Stimulated activated naive CD8-positive, alpha-beta T cell treated with anti-CD3 and anti-CD28 coated beads, Interleukin-15, Interleukin-2, amounts not matched to agents 100 ng/mL and 50 ng/mL, for 24 hours (primary cell): ENCODE measurements around the gene MRRF.
"Not testable (repeated sequence)": the region's sequence is repeated elsewhere in the genome, so short reads cannot be mapped to it uniquely, and the experiment has no call there.

Experiments used
- H3K27ac Mint-ChIP-seq: one replicate; pipeline ENCODE4 v1.8.0; 2021; ENCODE audit warnings: mild to moderate bottlenecking, mixed read lengths
- H3K27me3 Mint-ChIP-seq: one replicate; pipeline ENCODE4 v1.8.0; 2021; ENCODE audit warnings: mixed read lengths
- H3K36me3 Mint-ChIP-seq: one replicate; pipeline ENCODE4 v1.8.0; 2021; ENCODE audit warnings: low read depth, mixed read lengths
- H3K4me1 Mint-ChIP-seq: one replicate; pipeline ENCODE4 v1.8.0; 2021; ENCODE audit warnings: low read depth, mixed read lengths
- H3K4me3 Mint-ChIP-seq: one replicate; pipeline ENCODE4 v1.8.0; 2021; ENCODE audit warnings: mild to moderate bottlenecking, mixed read lengths
- H3K9me3 Mint-ChIP-seq: one replicate; pipeline ENCODE4 v1.8.0; 2021; ENCODE audit warnings: mixed read lengths

The MRRF gene

DNA sequence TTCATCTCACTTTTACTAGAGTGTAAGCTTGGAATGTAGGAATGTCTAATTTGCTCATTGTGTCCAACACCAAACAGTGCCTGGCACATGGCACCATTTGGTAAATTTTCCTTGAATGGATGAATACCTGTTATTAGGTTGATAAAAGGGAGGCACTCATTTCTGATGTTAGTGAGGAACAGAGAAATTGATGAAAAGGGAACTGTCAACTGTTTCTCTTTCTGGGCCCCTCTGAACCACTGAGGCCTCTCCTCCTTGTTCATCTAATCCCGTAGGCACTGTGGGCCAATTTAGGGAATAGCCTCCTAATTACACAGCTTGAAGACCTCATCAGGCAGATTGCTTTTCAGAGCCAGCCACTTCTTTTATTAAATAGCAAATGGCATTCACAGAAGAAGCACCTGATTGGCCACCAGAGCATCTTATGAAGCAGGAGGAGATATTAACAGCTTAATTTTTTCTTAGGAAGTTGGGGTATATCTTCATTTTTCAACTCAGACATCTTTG is 22.6 kb downstream of the MRRF start:
- peaks cover 10% of the 10 kb centered on the region for H3K4me1 Mint-ChIP-seq
- H3K4me3 Mint-ChIP-seq: no peak overlapping the region
- peaks cover 78% of the 10 kb centered on the region for H3K36me3 Mint-ChIP-seq
- no peak overlapping the region for H3K27ac Mint-ChIP-seq
- no peaks in the 10 kb centered on the region for H3K27me3 Mint-ChIP-seq
- no peaks in the 10 kb centered on the region for H3K9me3 Mint-ChIP-seq

DNA sequence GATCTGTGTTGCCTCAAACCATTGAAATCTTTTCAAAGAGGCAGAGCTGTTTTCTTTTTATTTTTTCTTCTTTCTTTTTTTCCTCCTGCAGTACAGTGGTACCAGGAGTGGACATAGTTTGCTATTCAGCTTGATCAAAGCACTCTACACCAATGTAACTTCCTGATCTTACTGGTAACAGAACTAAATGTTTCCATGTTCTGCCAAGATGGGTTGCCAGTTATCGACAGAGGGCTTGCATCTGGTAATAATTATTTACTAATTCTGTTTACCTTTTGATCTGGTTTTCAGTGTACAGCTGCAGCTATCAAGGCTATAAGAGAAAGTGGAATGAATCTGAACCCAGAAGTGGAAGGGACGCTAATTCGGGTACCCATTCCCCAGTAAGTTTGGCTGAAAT is 26.8 kb downstream of the MRRF start:
- Mint-ChIP-seq H3K9me3 (no peaks in the 10 kb centered on the region), H3K4me1 (peaks cover 10% of the 10 kb centered on the region), H3K27ac (no peak overlapping the region), H3K4me3 (no peak overlapping the region), H3K36me3 (peaks cover 89% of the 10 kb centered on the region), H3K27me3 (no peaks in the 10 kb centered on the region)

DNA sequence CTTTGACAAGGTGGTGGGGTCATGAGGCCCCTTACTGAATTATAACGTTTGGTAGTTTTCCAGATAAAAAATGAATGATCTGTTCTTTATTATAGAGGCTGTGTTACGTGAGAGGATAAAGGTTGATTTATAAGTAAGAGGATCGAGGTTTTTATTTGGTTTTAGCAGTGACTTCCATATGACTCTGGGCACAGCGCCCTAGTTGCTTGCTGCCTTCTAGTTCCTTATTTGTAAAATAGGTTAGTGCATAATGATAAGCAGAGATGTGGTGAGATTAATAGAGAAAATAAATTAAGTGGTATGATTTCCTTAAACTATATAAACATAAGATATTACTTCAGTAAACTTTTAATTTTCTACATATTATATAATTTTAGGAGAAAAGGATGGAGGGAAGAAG is 29.8 kb downstream of the MRRF start:
- no peak overlapping the region for H3K4me3 Mint-ChIP-seq
- H3K27me3 Mint-ChIP-seq: no peaks in the 10 kb centered on the region
- no peaks in the 10 kb centered on the region for H3K9me3 Mint-ChIP-seq
- H3K36me3 Mint-ChIP-seq: peaks cover 79% of the 10 kb centered on the region
- H3K27ac Mint-ChIP-seq: no peak overlapping the region
- H3K4me1 Mint-ChIP-seq: peaks cover 4% of the 10 kb centered on the region

DNA sequence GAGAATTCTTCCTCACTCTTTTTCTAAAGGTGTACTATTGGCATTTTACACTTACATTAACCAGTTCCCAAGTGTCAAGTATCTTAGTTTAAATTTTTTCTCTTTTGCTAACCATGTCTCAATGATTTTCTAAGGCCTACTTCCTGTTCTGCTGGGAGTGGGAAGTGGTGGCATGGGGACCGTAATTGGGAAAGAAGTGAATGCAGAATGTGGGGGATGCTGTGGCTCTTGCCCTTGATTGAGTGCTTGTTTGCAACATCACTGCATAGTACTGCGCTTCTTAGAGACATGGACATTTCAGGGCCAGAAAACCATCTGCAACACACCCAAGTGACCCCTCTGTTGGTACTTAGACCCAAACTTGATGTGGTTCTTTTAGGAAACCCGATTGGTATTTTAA is 32.8 kb downstream of the MRRF start:
- peaks cover 75% of the 10 kb centered on the region for H3K36me3 Mint-ChIP-seq
- H3K27ac Mint-ChIP-seq: no peak overlapping the region
- H3K9me3 Mint-ChIP-seq: no peaks in the 10 kb centered on the region
- H3K27me3 Mint-ChIP-seq: no peaks in the 10 kb centered on the region
- no peaks in the 10 kb centered on the region for H3K4me1 Mint-ChIP-seq
- H3K4me3 Mint-ChIP-seq: no peak overlapping the region

DNA sequence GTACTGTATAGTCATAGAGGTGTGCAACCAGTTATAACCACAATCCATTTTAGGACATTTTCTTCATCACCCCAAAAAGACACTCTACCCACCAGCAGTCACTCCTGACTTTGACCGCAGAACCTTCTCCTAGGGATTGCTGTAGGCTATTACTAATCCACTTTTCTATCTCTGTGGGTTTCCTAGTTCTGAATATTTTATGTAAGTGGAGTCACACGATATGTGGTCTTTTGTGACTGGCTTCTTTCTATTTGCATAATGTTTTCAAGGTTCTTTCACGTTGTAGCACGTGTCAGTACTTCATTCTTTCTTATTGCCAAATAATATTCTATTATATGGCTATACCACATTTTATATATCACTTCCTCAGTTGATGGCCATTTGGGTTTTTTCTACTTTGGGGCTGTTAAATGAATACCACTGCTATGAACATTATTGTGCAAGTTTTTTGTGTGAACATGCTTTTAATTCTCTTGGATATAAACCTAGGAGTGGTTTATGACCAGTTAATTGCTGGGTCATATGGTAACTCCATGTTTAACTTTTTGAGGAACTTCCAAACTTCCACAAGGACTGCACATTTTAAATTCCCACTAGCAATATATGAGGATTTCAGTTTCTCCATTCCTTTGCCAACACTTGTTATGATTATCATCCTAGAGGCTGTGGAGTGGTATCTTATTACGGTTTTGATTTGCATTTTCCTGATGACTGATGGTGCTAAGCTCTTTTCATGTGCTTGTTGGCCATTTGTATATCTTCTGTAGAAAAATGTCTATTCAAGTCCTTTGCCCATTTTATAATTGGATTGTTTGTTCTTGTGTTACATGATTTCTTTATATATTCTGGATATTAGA is 37.8 kb downstream of the MRRF start:
- peaks cover 64% of the 10 kb centered on the region for H3K36me3 Mint-ChIP-seq
- H3K27me3 Mint-ChIP-seq: no peaks in the 10 kb centered on the region
- H3K9me3 Mint-ChIP-seq: no peaks in the 10 kb centered on the region
- H3K27ac Mint-ChIP-seq: no peak overlapping the region
- H3K4me1 Mint-ChIP-seq: no peaks in the 10 kb centered on the region
- H3K4me3 Mint-ChIP-seq: no peak overlapping the region

DNA sequence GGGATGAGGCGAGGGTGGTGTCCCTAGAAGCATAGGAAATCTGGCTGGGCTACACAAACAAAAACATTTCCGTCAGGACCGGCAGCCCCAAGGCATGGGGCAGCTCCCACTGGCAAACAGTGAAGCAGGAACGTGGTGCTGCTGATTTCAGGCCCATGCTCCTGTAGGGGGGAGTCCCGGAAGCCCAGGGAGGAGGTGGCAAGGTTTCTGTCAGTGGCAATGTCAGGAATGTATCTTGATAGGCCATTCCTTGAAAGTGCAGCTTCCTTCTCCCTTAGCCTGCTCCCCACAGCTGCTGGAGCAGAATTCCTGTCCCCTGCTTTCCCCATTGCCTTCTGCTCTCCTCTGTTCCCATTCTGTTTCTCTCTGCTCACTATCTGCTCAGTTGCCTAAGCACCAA is 42.4 kb downstream of the MRRF start:
- peaks cover 58% of the 10 kb centered on the region for H3K36me3 Mint-ChIP-seq
- no peak overlapping the region for H3K27ac Mint-ChIP-seq
- no peak overlapping the region for H3K4me3 Mint-ChIP-seq
- H3K27me3 Mint-ChIP-seq: no peaks in the 10 kb centered on the region
- no peaks in the 10 kb centered on the region for H3K9me3 Mint-ChIP-seq
- H3K4me1 Mint-ChIP-seq: no peaks in the 10 kb centered on the region

DNA sequence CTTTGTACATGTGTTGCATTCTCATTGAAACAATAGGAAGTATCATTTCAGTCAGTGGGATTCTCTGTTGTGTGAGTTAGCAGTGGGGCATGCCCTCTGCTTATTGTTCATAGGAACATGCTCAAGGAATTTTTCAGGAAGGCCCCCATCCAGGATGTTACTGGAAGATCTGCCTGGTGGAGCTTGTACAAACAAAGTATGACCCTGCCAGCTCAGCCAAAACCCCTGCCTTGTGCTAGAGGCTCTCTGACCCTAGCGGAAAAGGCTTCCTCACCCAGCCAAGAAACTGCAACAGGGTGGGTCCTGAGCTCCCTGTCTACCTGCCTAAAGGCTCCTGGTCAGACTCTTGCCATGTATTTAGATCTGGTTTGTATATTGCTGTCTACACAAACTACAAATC is 43.2 kb downstream of the MRRF start:
- peaks cover 58% of the 10 kb centered on the region for H3K36me3 Mint-ChIP-seq
- no peak overlapping the region for H3K27ac Mint-ChIP-seq
- no peaks in the 10 kb centered on the region for H3K4me1 Mint-ChIP-seq
- H3K4me3 Mint-ChIP-seq: no peak overlapping the region
- H3K27me3 Mint-ChIP-seq: no peaks in the 10 kb centered on the region
- no peaks in the 10 kb centered on the region for H3K9me3 Mint-ChIP-seq

DNA sequence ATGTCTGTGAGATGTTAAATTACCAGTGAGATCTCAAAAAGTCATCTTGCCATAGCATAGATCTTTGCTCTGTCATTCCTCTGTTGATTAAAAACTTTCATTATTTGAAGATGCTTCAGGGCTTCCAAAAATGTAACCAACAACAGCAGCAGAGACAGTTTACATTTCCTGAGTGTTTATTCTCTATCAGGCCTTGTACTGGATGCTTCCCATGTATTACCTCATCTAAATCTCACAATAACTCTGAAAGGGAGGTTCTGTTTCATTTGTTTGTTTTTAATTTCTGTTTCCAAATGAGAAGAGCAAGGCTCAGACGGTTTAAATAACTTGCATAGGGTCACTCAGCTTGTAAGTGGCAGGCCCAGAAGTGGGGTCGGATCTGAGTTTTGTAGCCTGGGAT is 45.2 kb downstream of the MRRF start:
- Mint-ChIP-seq H3K4me1 (no peaks in the 10 kb centered on the region), H3K9me3 (no peaks in the 10 kb centered on the region), H3K36me3 (peaks cover 69% of the 10 kb centered on the region), H3K27ac (no peak overlapping the region), H3K4me3 (no peak overlapping the region), H3K27me3 (no peaks in the 10 kb centered on the region)

DNA sequence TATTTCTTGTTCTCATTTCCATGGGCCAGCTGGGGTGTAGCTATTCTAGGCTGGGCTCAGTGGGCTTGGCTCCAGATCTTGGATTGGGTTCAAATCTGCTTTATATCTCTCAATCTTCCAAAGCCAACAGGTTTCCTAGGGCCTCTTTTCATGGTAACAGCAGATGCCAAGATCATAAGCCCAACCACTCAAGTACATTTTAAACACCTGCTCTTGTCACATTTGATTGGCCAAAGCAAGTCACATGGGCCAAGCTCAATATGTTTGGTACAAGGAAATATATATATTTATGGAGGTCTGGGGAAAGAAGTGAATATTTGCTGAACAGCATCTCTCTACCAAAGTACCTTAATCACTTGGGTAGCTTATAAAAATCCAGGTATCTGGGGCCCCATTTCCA is 49.5 kb downstream of the MRRF start:
- no peaks in the 10 kb centered on the region for H3K9me3 Mint-ChIP-seq
- H3K36me3 Mint-ChIP-seq: peaks cover 56% of the 10 kb centered on the region
- no peaks in the 10 kb centered on the region for H3K4me1 Mint-ChIP-seq
- no peak overlapping the region for H3K27ac Mint-ChIP-seq
- no peaks in the 10 kb centered on the region for H3K27me3 Mint-ChIP-seq
- no peak overlapping the region for H3K4me3 Mint-ChIP-seq

DNA sequence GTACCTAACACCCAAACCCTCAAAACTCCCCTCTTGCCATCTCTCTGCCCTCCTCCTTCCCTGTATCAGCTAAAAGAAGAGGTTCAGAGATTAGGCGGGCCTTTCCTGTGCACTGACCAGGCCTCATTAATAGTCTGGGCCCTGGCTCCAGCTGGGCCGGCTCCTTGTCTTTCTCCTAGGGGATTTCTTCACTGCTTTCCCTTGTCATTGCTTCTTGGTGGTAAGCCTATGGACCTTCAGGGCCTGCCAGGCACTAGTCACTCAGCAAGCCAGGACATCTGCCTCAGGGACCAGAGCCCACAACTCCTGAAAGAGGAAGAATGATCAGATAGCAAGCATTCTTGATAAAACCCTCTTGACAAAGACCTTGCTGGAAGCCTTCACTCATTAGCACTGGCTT is 50.9 kb downstream of the MRRF start:
- no peak overlapping the region for H3K27ac Mint-ChIP-seq
- no peaks in the 10 kb centered on the region for H3K27me3 Mint-ChIP-seq
- no peaks in the 10 kb centered on the region for H3K9me3 Mint-ChIP-seq
- no peak overlapping the region for H3K4me3 Mint-ChIP-seq
- H3K4me1 Mint-ChIP-seq: peaks cover 3% of the 10 kb centered on the region
- H3K36me3 Mint-ChIP-seq: peaks cover 62% of the 10 kb centered on the region

DNA sequence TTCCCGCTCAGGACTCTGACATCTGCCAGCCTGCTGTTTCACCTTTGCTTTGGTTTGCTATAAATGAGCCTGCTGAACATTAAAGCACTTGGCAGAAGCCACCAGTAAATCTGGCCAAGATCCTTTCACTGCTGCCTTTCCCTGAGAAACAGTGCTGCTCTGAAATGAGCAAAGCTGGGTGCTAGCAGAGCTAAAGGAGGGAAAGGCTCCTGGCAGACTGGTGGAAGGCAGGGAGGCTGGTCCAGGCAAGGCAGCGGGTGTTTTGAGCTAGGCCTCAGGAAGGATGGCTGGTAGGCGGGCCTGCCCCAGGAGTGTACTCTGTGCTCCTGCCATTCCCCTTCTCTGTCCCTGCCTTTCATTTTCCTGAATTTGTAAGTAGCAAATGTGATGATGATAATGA is 53.6 kb downstream of the MRRF start:
- H3K27ac Mint-ChIP-seq: no peak overlapping the region
- H3K9me3 Mint-ChIP-seq: no peaks in the 10 kb centered on the region
- H3K4me3 Mint-ChIP-seq: no peak overlapping the region
- peaks cover 56% of the 10 kb centered on the region for H3K36me3 Mint-ChIP-seq
- peaks cover 3% of the 10 kb centered on the region for H3K4me1 Mint-ChIP-seq
- H3K27me3 Mint-ChIP-seq: no peaks in the 10 kb centered on the region

DNA sequence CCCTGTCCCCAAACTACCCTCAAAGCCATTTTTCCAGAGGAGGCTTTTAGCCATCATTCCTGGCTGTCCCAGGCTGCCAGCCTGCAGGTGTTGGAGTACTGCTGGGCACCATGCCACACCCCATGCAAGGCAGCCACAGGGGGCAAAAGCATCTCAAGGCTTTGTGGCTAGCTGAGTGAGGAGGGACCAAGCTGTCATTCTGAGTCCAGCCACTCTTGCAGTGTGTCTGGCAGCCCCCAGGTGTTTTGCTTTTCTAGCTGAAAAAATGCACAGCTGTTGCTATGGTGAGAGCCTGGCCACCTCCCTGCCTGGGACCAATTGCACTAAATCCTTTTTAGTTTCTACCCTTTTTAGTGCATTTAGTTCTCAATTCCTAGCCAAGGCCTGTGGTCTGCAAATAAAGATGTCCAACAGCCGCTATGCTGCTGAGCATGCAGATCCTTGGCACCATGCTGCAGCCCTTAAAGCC is 55.8 kb downstream of the MRRF start:
- Mint-ChIP-seq H3K4me3 (no peak overlapping the region), H3K4me1 (peaks cover 13% of the 10 kb centered on the region), H3K36me3 (peaks cover 57% of the 10 kb centered on the region), H3K27ac (no peak overlapping the region), H3K27me3 (no peaks in the 10 kb centered on the region), H3K9me3 (no peaks in the 10 kb centered on the region)

DNA sequence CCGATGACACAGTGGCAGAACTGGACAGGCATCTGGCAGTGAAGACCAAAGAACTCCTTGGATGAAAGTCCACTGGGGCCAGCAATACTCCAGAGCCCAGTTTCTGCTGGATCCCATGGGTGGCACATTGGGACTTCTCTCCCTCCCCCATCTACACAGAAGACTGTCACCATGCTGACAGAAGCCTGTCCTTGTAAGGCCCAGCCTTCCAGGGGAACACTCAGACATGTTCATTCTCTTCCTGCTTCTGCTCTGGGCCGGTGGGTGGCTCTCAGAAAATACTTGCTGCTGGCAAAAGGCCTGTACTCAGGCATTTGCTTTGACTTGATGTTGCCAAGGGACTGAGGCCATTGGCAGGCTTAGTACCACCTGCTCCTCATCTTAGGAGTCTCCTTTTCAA is 57.9 kb downstream of the MRRF start:
- no peak overlapping the region for H3K27ac Mint-ChIP-seq
- no peak overlapping the region for H3K4me3 Mint-ChIP-seq
- H3K36me3 Mint-ChIP-seq: peaks cover 64% of the 10 kb centered on the region
- H3K9me3 Mint-ChIP-seq: no peaks in the 10 kb centered on the region
- peaks cover 16% of the 10 kb centered on the region for H3K4me1 Mint-ChIP-seq
- H3K27me3 Mint-ChIP-seq: no peaks in the 10 kb centered on the region

DNA sequence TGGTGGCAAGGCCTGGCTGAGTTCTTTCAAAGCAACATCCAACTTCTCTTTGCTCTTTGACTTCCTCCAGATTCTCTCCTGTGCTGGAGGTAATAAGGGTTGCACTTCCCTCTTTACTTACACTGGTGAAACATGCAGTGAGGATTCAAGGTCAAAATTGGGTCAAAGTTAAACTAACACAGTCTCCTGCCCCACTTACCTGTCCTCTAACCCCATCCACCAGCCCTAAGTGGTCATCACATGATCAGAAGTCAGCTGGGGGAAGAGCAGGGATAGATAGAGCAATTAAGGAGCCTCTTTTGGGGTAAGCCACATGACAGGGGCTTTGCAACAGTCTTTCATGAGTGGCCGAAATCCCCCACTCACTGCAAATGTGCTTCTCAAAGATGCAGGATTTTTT is 60.0 kb downstream of the MRRF start:
- not testable (repeated sequence) for H3K27me3 Mint-ChIP-seq, H3K9me3 Mint-ChIP-seq, H3K4me3 Mint-ChIP-seq
- Mint-ChIP-seq H3K4me1 (peaks cover 13% of the 10 kb centered on the region), H3K36me3 (peaks cover 72% of the 10 kb centered on the region), H3K27ac (peak overlapping the region; percentile 43)

DNA sequence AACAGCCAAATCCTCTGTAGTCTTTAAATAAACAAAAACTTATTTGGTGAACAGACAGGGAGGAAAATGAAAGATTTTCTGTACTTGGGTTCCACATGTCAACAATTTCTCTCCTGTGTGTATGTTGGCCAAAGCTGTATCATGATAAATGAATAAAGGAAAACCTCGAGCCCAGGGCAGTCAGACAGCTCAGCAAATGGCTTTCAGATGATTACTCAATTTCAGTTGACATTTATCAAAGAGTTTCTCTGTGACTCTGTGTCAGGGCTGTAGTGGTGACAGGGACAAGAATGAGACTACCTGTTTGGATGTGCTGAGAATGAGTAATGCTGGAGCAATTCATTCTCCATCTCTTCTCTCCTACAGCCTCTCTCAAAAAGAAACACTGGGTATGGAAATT is 60.4 kb downstream of the MRRF start:
- Mint-ChIP-seq H3K36me3 (peaks cover 70% of the 10 kb centered on the region), H3K27ac (no peak overlapping the region), H3K4me3 (no peak overlapping the region), H3K9me3 (no peaks in the 10 kb centered on the region), H3K4me1 (peaks cover 13% of the 10 kb centered on the region), H3K27me3 (no peaks in the 10 kb centered on the region)

DNA sequence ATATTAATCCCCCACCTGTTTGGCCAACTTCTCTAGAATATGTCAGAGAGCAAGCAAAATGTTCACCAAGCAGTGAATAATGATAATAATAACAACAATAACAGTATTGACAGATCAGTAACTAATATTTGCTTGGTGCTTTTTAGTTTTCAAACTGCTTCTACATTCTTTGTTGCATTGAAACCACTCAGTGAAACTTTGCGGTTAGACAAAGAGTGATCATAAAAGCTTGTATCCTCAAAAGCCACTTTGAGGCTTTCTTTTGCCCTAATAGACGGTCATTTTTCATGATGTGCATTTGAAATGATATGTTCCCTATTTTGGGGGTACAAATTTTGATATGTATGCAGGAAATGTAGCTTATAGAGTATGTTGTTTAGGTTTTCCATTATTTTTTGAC is 62.5 kb downstream of the MRRF start:
- Mint-ChIP-seq H3K4me3 (no peak overlapping the region), H3K27ac (no peak overlapping the region), H3K4me1 (peaks cover 13% of the 10 kb centered on the region), H3K27me3 (no peaks in the 10 kb centered on the region), H3K9me3 (no peaks in the 10 kb centered on the region), H3K36me3 (peaks cover 63% of the 10 kb centered on the region)
